K562 (cell line): ENCODE results near the gene ARHGAP24. TPM values are rescaled to one million over a fixed set of nuclear protein-coding genes. Genes with fewer than 3 reads are reported as not detected.

Experiments used
- ATAC-seq: fragments of 200-7000 bp; cut with Tn5 transposase; 3 replicates; pipeline ENCODE4 v1.9.1; 2020; ENCODE audit warnings: moderate library complexity
- BruUV-seq: library from RNA; stranded (reverse); fragments of 400-500 nt; replicated peaks from 2 replicates; lab custom pipeline; 2021; lab: Mats Ljungman, UMichigan
- CTCF ChIA-PET: fragments of 300-600 bp; formaldehyde crosslinking; extraction: SDS; loops from one replicate; lab custom pipeline; 2021; ENCODE audit warnings: low intra/inter-chr PET ratio; lab: Yijun Ruan, JAX
- POLR2A ChIA-PET: fragments of 300-600, 350-650 bp; sonication (Branson Sonifier 250); formaldehyde crosslinking; extraction: SDS; loops from one replicate; lab custom pipeline; 2021; ENCODE audit warnings: antibody characterized with exemption, inconsistent platforms; lab: Yijun Ruan, JAX
- DNase-seq, 4 experiments: peaks; one replicate each; pipeline versions ENCODE4 v3.0.0 to v3.0.0-alpha.2; 2011 to 2018; ENCODE audit warnings: low spot score in 3 of 4, mixed read lengths in 3 of 4; ENCODE audit errors: extremely low read depth in 1 of 4
- FAIRE-seq: peaks from 2 replicates; lab custom pipeline; 2011; peaks lifted over from hg19 to GRCh38; lab: Jason Lieb, UNC
- H2AFZ ChIP-seq: 2 replicates; pipeline ENCODE4 v1.6.0; 2011; ENCODE audit warnings: low read depth, low read length, control low read depth, inconsistent platforms
- H3K27ac ChIP-seq: fragments of 200-600 bp; 3 replicates; pipeline ENCODE4 v1.8.0; 2011; ENCODE audit warnings: low read depth, mild to moderate bottlenecking, control low read depth, inconsistent platforms, low read length, moderate library complexity, mixed read lengths; ENCODE audit errors: extremely low read depth
- H3K27me3 ChIP-seq, 2 experiments: fragments of 300-600 bp in 1 of 2; 2 replicates in 1 of 2; 3 replicates in 1 of 2; pipeline versions ENCODE4 v1.6.0 to v1.8.0; 2011; ENCODE audit warnings: inconsistent platforms in 2 of 2, low read length in 2 of 2, mild to moderate bottlenecking in 1 of 2, mixed read lengths in 1 of 2, moderate library complexity in 1 of 2; ENCODE audit not compliant: control insufficient read depth in 2 of 2, insufficient read depth in 2 of 2
- H3K36me3 ChIP-seq: fragments of 300-600 bp; 3 replicates; pipeline ENCODE4 v1.8.0; 2011; ENCODE audit warnings: mild to moderate bottlenecking, low read length, inconsistent platforms; ENCODE audit not compliant: control insufficient read depth, insufficient read depth
- H3K4me1 ChIP-seq, 2 experiments: fragments of 200-600 bp in 1 of 2; replicated peaks in 1 of 2; 2 replicates in 1 of 2; 3 replicates in 1 of 2; pipeline versions ENCODE4 v1.5.1 to v1.8.0; 2011; ENCODE audit warnings: inconsistent platforms in 2 of 2, low read length in 2 of 2, mild to moderate bottlenecking in 1 of 2, mixed read lengths in 1 of 2, moderate library complexity in 1 of 2; ENCODE audit not compliant: control insufficient read depth in 2 of 2, insufficient read depth in 2 of 2
- H3K4me2 ChIP-seq: 2 replicates; pipeline ENCODE4 v1.6.1; 2011; ENCODE audit warnings: low read length, control low read depth, inconsistent platforms, mixed read lengths; ENCODE audit not compliant: insufficient read depth
- H3K4me3 ChIP-seq: fragments of 200-600 bp; sonication (generic), shearing (Covaris generic); 2 replicates; pipeline ENCODE4 v1.5.1; 2016; ENCODE audit warnings: control low read depth, inconsistent platforms
- H3K79me2 ChIP-seq: fragments of 200-600 bp; 3 replicates; pipeline ENCODE4 v1.8.0; 2011; ENCODE audit warnings: low read length, inconsistent platforms; ENCODE audit not compliant: control insufficient read depth, insufficient read depth
- H3K9ac ChIP-seq, 2 experiments: 2 replicates each; pipeline versions ENCODE4 v1.6.0 to v1.6.1; 2011; ENCODE audit warnings: low read depth in 2 of 2, low read length in 2 of 2, control low read depth in 1 of 2, inconsistent platforms in 1 of 2, mild to moderate bottlenecking in 1 of 2, mixed read lengths in 1 of 2; ENCODE audit not compliant: insufficient read depth in 1 of 2
- H3K9me1 ChIP-seq: one replicate; pipeline ENCODE4 v1.6.0; 2011; ENCODE audit warnings: inconsistent platforms, mild to moderate bottlenecking, low read length, moderate library complexity; ENCODE audit not compliant: control insufficient read depth, insufficient read depth
- H3K9me3 ChIP-seq: replicated peaks from 2 replicates; pipeline ENCODE4 v1.5.1; 2011; ENCODE audit warnings: low read depth, low read length, inconsistent platforms; ENCODE audit not compliant: control insufficient read depth, insufficient read depth
- H4K20me1 ChIP-seq: replicated peaks from 2 replicates; pipeline ENCODE4 v1.6.1; 2011; ENCODE audit warnings: low read length, inconsistent platforms, mixed read lengths; ENCODE audit not compliant: control insufficient read depth, insufficient read depth
- ADNP ChIP-seq: fragments of 200-800 bp; sonication (Bioruptor generic); IDR thresholded peaks from 2 replicates; pipeline ENCODE4 v1.6.1; 2016; ENCODE audit warnings: missing genetic modification characterization, missing compliant biosample characterization
- CREM ChIP-seq: IDR thresholded peaks from 2 replicates; pipeline ENCODE4 v1.6.1; 2014; ENCODE audit warnings: antibody characterized with exemption, low read depth
- HDAC8 ChIP-seq: fragments of 450-650 bp; IDR thresholded peaks from 2 replicates; pipeline ENCODE4 v1.6.1; 2016; ENCODE audit warnings: mild to moderate bottlenecking, missing genetic modification characterization, moderate library complexity, missing compliant biosample characterization
- HMG20B ChIP-seq: fragments of 250-450 bp; sonication (Bioruptor Pico); IDR thresholded peaks from 2 replicates; pipeline ENCODE4 v1.5.0; 2021; ENCODE audit warnings: mild to moderate bottlenecking
- IRF2 ChIP-seq: sonication (generic); formaldehyde crosslinking; IDR thresholded peaks from 2 replicates; pipeline ENCODE4 v1.8.1; 2022; ENCODE audit warnings: mild to moderate bottlenecking, missing genetic modification reagents
- NFE2L1 ChIP-seq: fragments of 450-650 bp; IDR thresholded peaks from 2 replicates; pipeline ENCODE4 v1.6.1; 2016; ENCODE audit warnings: missing genetic modification characterization, low read depth, mild to moderate bottlenecking, missing compliant biosample characterization, moderate library complexity, borderline replicate concordance
- SMARCA4 ChIP-seq: fragments of 450-650 bp; IDR thresholded peaks from 2 replicates; pipeline ENCODE4 v1.6.1; 2016
- SP1 ChIP-seq: sonication (generic); formaldehyde crosslinking; IDR thresholded peaks from 2 replicates; pipeline ENCODE4 v1.8.1; 2022; ENCODE audit warnings: mild to moderate bottlenecking, missing genetic modification reagents
- SRSF9 ChIP-seq: fragments of 200-400 bp; formaldehyde crosslinking; IDR thresholded peaks from 2 replicates; pipeline ENCODE4 v1.6.1; 2017; ENCODE audit warnings: low read depth, low read length, borderline replicate concordance
- UBTF ChIP-seq, 2 experiments: IDR thresholded peaks; 2 replicates each; pipeline ENCODE4 v1.6.1; 2012; ENCODE audit warnings: improper control_type of control experiment in 2 of 2, low read depth in 2 of 2, low read length in 2 of 2, borderline replicate concordance in 1 of 2
- ZNF239 ChIP-seq: fragments of 250-450 bp; sonication (Bioruptor Pico); IDR thresholded peaks from 2 replicates; pipeline ENCODE4 v1.4.0; 2020; ENCODE audit warnings: mild to moderate bottlenecking
- ZNF41 ChIP-seq: fragments of 250-450 bp; sonication (Bioruptor Pico); conservative IDR thresholded peaks from 2 replicates; pipeline ENCODE4 v1.4.0; 2020; ENCODE audit warnings: mild to moderate bottlenecking
- ZNF75A ChIP-seq: fragments of 450-650 bp; formaldehyde crosslinking; IDR thresholded peaks from 2 replicates; pipeline ENCODE4 v1.4.0; 2020; ENCODE audit warnings: mild to moderate bottlenecking
- WGBS: fragments of 100-300 bp; shearing (Covaris generic); methylation state at CpG from one replicate; pipeline ENCODE4 v1.1.6; 2016; ENCODE audit warnings: low coverage, mixed read lengths; ENCODE audit not compliant: insufficient coverage; ENCODE audit errors: missing lambda C conversion rate; 5-methylcytosine and 5-hydroxymethylcytosine counted together
- in situ Hi-C: fragments of 300-500 bp; cut with MboI; formaldehyde crosslinking; loops from 4 replicates; pipeline ENCODE4 v1.15.0; 2018; ENCODE audit warnings: inconsistent platforms, mixed read lengths
- intact Hi-C: fragments of 100-400 bp; cut with micrococcal nuclease; formaldehyde crosslinking; loops from 2 replicates; pipeline ENCODE4 v1.14.2; 2022
- polyA plus RNA-seq, 8 experiments: library from polyadenylated mRNA; depleted of rRNA in 4 of 8; stranded (reverse) in 5 of 8; unstranded in 3 of 8; fragments of >200 nt; fragmentation: Nextera tagmentation in 2 of 8; fragmentation: Illumina TruSeq in 1 of 8; extraction: Ambion mirVana in 2 of 8; extraction: Trizol in 1 of 8; gene quantifications; 2 replicates each; pipeline versions ENCODE4 v1.2.1 to v1.2.3, GENCODE V29; 2011 to 2014; ENCODE audit warnings: inconsistent platforms in 1 of 8, missing spikeins in 1 of 8
- total RNA-seq, 7 experiments: library from RNA; depleted of rRNA in 6 of 7; stranded (reverse); fragments of >200 nt in 6 of 7; fragmentation: Illumina TruSeq in 2 of 7; extraction: Trizol in 2 of 7; gene quantifications; 2 replicates each; pipeline versions ENCODE4 v1.2.1 to v1.2.3, GENCODE V29; 2011 to 2021; ENCODE audit warnings: low replicate concordance in 1 of 7
- TF ChIP-seq, protein P1 (sequence below): fragments of 250-450 bp; sonication (Bioruptor Pico); IDR thresholded peaks from 2 replicates; pipeline ENCODE4 v1.8.0; 2021; ENCODE audit warnings: moderate library complexity, mild to moderate bottlenecking, inconsistent platforms

Gene ARHGAP24
- total and polyA plus RNA-seq, 9 of the 15 experiments (the other 6 are each of a cell fraction or from before 2014, with no cell fraction given), result 8.0 to 22.6 (median 14.0) TPM

GRCh38 chr4:85864259-85865205 lies 389.6 kb downstream of the ARHGAP24 start:
- no TSS peak for BruUV-seq
- no peaks in the 10 kb centered on the region for H3K27me3 ChIP-seq
- WGBS, result 44% methylated on average over 5 of the region's 5 CpGs
- no peak for ATAC-seq
- no peaks in the 10 kb centered on the region for H3K36me3 ChIP-seq
- no peak overlapping the region for H3K4me3 ChIP-seq
- no peaks in the 10 kb centered on the region for H3K9me3 ChIP-seq
- no peak for DNase-seq
- ChIA-PET CTCF (no interaction called here), POLR2A (no interaction called here)
- no peaks in the 10 kb centered on the region for H4K20me1 ChIP-seq
- no peak overlapping the region for H2AFZ ChIP-seq
- H3K9me1 ChIP-seq, result no peaks in the 10 kb centered on the region
- intact Hi-C loops (no loop called here), in situ Hi-C loops (no loop called here)
- FAIRE-seq, result no peak
- no peaks in the 10 kb centered on the region for H3K79me2 ChIP-seq
- H3K27ac ChIP-seq, result no peak overlapping the region
- no peak overlapping the region for H3K4me2 ChIP-seq
- H3K9ac ChIP-seq, result no peak overlapping the region
- H3K4me1 ChIP-seq, result no peaks in the 10 kb centered on the region; a peak in 2 of 5 replicates
- TF ChIP-seq HDAC8 (tag) (no peak), ADNP (tag) (no peak), NFE2L1 (tag) (no peak), IRF2 (CRISPR knock-in tag) (no peak), ZNF41 (CRISPR knock-in tag) (no peak), SRSF9 (no peak), CREM (no peak), SMARCA4 (no peak), SP1 (no peak), ZNF239 (CRISPR knock-in tag) (no peak), HMG20B (no peak), ZNF75A (CRISPR knock-in tag) (no peak), UBTF (IDR thresholded peaks at IDR 0.05; ENCODE audit: borderline replicate concordance in 1 of 2, low read depth in 2 of 2, low read length in 2 of 2) (no peak)
- TF ChIP-seq, protein P1, sequence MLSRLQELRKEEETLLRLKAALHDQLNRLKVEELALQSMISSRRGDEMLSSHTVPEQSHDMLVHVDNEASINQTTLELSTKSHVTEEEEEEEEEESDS (CRISPR knock-in tag), result no peak
